K562 (cell line): ENCODE results near the gene CLIP2.

ENCODE experiments used
- EZH2 ChIP-seq: IDR thresholded peaks from 2 replicates; pipeline ENCODE4 v1.6.1; 2012; ENCODE audit warnings: low read depth, mild to moderate bottlenecking, inconsistent platforms, low read length, borderline replicate concordance
- GABPA ChIP-seq: fragments of 200-800 bp; sonication (Bioruptor generic); conservative IDR thresholded peaks from 2 replicates; pipeline ENCODE4 v1.6.1; 2016; ENCODE audit warnings: low read depth, missing genetic modification characterization, missing compliant biosample characterization
- ZNF133 ChIP-seq: fragments of 250-450 bp; sonication (Bioruptor Pico); IDR thresholded peaks from 2 replicates; pipeline ENCODE4 v1.4.0; 2020; ENCODE audit warnings: mild to moderate bottlenecking

GRCh38 chr7:74355091-74355490, 65.9 kb downstream of the CLIP2 start:
- TF ChIP-seq GABPA (tag) (no peak), EZH2 (no peak), ZNF133 (CRISPR knock-in tag) (no peak)
